Fibroblast of peridontal ligament (primary cell): Measurements from ENCODE around the gene ADAM19.

ENCODE experiments used
- DNase-seq: peaks from one replicate; pipeline ENCODE4 v3.0.0-alpha.2; 2010; ENCODE audit errors: extremely low read depth

The ADAM19 gene

GRCh38 chr5:157594675-157595459 lies 19.3 kb upstream of the ADAM19 start:
- no peak for DNase-seq

- peak; percentile 67 for DNase-seq
Measured at GRCh38 chr5:157594257-157594656, 18.7 kb upstream of the ADAM19 start.

- no peak for DNase-seq
Measured at GRCh38 chr5:157593052-157593757, 17.6 kb upstream of the ADAM19 start.

- no peak for DNase-seq
Measured at GRCh38 chr5:157592594-157592993, 17.0 kb upstream of the ADAM19 start.

GRCh38 chr5:157590478-157590877 lies 14.9 kb upstream of the ADAM19 start:
- DNase-seq, result no peak

- DNase-seq, result no peak
Measured at GRCh38 chr5:157584628-157585027, 9.1 kb upstream of the ADAM19 start.

- no peak for DNase-seq
Measured at GRCh38 chr5:157582731-157583620, 7.4 kb upstream of the ADAM19 start.

GRCh38 chr5:157581901-157582300 lies 6.3 kb upstream of the ADAM19 start:
- DNase-seq, result no peak

GRCh38 chr5:157578079-157578780 lies 2.7 kb upstream of the ADAM19 start:
- DNase-seq, result no peak

- no peak for DNase-seq
Measured at GRCh38 chr5:157576678-157577077, 1.1 kb upstream of the ADAM19 start.

- peak; percentile 56 for DNase-seq
Measured at GRCh38 chr5:157574456-157575380, 857 bp downstream of the ADAM19 start.

- peak; percentile 40 for DNase-seq
Measured at GRCh38 chr5:157571357-157571827, 4.2 kb downstream of the ADAM19 start.

GRCh38 chr5:157570531-157571200 lies 4.9 kb downstream of the ADAM19 start:
- DNase-seq, result no peak

GRCh38 chr5:157568720-157569119 lies 6.9 kb downstream of the ADAM19 start:
- DNase-seq, result no peak

GRCh38 chr5:157568222-157568621 lies 7.4 kb downstream of the ADAM19 start:
- no peak for DNase-seq

GRCh38 chr5:157566902-157567489 lies 8.6 kb downstream of the ADAM19 start:
- no peak for DNase-seq

GRCh38 chr5:157563929-157564716 lies 11.5 kb downstream of the ADAM19 start:
- no peak for DNase-seq

- peak; percentile 95 for DNase-seq
Measured at GRCh38 chr5:157563373-157563928, 12.1 kb downstream of the ADAM19 start.
